T-helper 9 cell (primary cell): Measurements from ENCODE around the gene OSBPL6.
"Not testable (repeated sequence)": the region's sequence is repeated elsewhere in the genome, so short reads cannot be mapped to it uniquely, and the experiment has no call there.

ENCODE experiments used
- DNase-seq: peaks from one replicate; pipeline ENCODE4 v3.0.0-alpha.2; 2020
- total RNA-seq, 2 donors: gene quantifications; one replicate each; lab custom pipeline; 2026; lab: John Stamatoyannopoulos, UW

The OSBPL6 gene
- total RNA-seq, result 0.48 to 3.1 reads per million in 2 donors

DNA sequence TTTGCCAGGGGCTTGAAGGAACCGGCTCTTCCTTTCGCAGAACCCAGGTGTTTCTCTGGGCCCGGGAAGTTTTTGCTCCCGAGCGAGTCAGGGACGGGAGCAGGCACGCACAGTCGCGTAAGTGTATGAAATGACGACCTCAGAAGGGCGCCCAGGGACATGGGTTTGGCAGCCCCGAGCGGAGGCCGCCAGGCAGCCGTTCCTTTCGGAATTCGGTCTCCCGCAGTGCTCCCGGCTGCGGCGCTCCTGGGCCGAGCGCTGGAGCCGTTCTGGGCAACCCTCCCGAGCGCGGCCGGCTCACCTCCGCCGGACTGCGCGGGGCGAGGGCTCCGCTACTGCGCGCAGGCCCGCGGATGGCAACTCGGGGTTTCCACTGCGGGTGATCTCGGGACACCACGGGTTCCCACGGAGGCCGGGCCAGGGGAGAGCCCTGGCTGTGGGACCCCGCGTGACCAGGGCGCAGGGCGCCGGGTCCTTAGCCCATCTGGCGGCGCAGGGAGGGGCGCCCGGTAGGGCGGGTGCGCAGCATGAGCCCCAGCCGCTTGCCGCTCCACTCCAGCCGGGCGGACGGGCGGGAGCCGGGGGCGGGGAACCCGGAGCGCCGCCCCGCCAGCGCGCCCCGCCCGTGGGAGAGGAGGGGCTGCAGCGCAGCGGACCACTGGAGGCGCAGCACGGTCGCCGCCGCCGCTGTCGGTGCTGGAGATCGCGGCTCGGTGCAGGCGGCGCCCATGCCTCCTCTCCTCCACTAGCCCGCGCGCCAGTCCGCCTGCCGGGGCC is at the start of gene OSBPL6:
TSS of gene OSBPL6 (plus strand) at position 690 of the 777 bp plus-strand sequence. CDS start 111,673 bp downstream, outside the sequence.
- DNase-seq, result peak; percentile 37

DNA sequence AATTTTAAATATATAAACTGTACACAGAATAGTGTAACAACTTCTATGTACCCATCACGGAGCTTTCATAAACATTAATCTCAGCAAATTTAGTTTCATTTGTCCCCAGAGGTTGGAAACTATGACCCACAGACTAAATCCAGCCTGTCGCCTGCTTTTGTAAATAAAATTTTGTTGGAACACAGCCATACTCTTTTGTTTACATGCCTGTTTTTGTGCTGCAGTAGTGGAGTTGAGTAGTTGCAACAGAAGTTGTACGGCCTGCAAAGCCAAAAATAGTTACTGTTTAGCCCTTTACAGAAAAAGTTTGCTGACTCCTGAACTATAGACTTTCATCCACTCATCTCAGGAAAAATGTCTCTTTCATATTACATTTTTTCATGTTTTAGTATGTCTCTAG is 42.3 kb upstream of the OSBPL6 start:
- no peak for DNase-seq

DNA sequence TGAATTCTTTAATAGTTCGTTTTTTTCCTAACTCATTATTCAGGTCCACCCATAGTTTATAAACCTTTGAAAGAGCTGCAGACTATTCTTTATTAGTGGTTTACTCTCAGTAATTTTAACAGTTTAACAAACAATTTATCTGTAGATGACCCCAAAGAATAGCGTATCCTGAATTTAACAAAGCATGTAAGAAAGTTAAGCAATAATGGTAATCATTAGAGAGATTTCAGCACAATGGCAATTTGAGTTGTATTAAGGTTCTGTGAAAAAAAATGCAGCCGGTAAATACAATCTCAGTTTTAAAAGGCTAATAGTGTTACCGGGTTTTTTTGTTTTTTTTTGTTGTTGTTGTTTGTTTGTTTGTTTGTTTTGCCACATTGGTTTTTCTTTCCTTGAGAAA is 41.8 kb upstream of the OSBPL6 start:
- DNase-seq, result no peak

DNA sequence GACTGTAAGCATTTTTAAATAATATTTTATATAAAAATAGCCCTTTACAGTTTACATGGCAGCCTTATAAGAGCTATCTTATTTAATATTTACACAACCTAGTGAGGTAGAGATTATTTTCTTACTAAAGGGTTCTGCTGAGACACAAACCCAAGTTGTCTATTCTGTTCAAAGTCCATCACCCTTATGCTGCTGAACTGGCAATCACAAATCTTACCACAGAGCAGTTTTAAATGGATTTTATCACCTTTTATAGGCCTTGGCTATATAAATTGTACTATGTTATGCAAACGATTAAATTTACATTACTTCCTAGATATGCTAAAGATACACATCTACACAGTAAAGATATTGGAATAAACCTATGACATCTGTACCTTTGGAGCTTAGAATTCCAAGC is 41.3 kb upstream of the OSBPL6 start:
- DNase-seq, result no peak

DNA sequence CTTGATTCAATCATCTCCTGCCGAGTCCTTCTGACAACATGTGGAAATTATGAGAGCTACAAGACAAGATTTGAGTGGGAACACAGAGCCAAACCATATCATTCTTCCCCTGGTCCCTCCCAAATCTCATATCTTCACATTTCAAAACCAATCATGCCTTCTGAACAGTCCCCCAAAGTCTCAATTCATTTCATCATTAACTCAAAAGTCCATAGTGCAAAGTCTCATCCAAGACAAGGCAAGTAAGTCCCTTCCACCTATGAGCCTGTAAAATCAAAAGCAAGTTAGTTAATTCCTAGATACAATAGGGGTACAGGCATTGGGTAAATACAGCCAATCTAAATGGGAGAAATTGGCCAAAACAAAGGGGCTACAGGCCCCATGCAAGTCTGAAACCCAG is 40.4 kb upstream of the OSBPL6 start:
- not testable (repeated sequence) for DNase-seq

DNA sequence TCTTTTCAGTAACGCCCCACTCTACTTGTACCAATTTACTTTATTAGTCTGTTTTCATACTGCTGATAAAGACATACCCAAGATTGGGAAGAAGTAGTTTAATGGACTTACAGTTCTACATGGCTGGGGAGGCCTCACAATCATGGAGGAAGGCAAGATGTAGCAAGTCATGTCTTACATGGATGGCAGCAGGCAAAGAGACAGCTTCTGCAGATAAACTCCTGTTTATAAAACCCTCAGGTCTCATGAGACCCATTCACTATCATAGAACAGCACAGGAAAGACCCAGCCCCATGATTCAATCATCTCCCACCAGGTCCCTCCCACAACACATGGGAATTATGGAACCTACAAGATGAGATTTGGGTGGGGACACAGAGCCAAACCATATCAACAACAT is 38.8 kb upstream of the OSBPL6 start:
- no peak for DNase-seq

DNA sequence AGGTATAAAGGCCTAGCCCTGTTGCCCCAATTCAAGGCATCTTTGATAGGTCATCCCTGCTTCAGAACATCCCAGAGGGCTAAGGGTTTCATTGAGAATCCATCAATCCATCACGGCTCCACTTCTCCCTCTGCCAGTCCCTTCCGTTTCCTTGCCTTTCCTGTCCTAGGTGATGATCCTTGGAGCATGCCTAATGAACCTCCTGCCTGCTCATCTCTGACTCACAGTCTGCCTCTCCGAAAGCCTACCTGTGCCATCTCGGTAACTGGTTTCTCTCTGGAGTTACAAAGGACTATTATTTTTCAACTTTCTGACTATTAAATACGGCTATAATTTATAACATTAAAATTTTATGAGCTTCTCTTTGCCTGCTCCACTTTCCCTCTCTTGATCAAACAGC is 36.7 kb upstream of the OSBPL6 start:
- no peak for DNase-seq

DNA sequence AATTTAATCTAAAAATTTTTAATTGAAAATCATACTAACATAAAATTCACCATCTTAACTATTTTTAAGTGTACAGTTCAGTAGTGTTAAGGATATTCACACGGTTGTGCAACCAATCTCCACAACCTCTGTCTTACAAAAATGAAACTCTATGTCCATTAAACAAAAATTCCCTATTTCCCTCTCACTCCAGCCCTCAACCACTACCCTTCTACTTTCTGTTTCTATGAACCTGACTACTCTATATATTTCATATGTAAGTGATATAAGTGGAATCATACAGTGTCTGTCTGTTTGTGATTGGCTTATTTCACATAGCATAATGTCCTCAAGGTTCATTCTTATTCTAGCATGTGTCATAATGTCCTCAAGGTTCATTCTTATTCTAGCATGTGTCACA is 34.3 kb upstream of the OSBPL6 start:
- DNase-seq, result no peak

DNA sequence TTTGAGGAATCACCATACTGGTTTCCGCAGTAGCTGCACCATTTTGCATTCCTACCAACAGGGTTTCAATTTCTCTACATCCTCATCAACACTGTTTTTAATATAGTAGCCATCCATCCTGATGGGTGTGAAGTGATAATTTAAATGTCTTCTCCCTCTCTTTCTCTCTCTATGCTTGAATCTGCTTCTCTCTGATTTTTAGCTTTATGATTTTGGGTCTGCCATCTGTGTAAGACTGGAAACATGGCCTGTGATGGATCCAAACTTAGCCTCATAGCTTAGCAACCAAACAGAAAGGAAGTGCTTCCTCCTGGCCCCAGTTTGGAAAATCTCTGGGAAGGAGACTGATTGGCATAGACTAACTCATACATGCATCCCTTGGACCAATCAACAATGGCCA is 33.7 kb upstream of the OSBPL6 start:
- DNase-seq, result no peak

DNA sequence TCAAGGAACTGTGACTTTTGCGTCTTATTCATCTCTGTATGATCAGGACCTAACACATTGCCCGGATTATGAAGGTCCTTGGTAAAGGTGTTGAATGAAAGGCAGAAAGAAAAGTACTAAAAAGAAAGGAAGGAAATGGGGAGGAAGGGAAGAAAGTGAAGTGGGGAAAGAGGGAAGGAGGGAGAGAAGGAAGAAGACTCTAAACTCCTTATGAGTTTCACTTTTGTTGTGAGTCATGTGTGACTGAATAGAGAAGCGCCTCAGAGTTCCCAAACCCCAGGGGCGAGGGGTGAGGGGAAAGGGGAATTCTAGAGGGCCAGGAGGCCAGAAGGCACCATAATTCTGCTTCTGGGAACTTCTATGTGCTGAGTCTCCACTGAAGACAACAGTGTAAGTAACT is 30.9 kb upstream of the OSBPL6 start:
- DNase-seq, result no peak

DNA sequence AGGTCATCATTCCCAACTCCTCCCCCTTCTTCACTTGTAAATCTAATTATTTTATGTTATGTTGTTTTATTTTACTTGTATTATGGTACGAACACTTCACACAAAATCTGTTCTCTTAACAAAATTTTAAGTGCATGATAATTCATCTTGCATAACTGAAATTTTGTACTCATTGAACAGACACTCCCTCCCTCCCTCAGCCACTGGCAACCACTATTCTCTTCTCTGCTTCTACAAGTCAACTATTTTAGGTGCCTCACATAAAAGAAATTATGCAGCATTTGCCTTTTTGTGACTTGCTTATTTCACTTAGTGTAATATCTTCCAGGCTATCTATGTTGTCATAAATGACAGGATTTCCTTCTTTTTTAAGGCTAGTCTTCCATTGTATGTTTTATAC is 30.4 kb upstream of the OSBPL6 start:
- no peak for DNase-seq

DNA sequence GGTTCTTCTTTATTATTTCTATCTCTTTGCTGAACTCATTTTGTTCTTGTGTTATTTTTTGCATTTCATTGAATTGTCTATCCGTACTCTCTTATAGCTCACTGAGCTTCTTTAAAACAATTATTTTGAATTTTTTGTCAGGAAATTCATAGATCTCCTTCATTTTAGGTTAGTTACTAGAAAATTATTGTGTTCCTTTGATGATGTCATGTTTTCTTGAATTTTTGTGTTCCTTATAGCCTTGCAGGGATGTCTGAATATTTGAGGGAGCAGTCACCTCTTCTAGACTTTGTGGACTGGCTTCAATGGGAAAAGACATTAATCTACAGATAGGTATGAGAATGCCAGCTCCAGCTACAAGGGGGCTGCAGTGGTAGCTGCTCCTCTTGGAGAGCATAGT is 20.7 kb upstream of the OSBPL6 start:
- no peak for DNase-seq

DNA sequence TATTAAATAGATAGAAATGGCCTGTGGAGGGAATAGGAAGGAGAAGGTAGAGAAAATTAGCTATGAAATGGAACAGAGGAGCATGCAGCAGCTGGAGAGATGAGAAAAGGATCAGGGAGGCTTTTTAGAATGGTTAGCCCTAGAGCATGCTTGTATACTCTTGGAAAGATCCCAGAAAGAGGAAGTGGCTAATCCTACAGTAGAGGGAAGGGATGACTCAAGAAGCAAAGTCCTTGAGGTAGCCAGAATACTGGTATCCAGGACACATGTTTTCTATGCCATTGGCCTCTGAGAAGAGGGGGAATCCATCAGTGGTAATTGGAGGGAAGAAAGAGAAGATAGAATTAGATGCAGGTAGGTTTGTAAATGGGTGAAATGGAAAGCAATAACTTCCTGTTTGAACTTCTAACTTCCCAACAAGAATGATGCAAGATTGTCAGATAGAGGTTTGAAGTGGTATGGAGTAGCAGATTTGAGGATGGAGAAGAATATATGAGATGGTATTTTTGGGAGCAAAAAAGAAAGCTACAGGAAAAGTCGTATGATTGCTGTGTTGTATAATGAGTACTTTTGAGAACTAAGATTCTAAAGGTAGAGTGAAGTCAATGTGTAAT is 17.1 kb upstream of the OSBPL6 start:
- DNase-seq, result no peak

DNA sequence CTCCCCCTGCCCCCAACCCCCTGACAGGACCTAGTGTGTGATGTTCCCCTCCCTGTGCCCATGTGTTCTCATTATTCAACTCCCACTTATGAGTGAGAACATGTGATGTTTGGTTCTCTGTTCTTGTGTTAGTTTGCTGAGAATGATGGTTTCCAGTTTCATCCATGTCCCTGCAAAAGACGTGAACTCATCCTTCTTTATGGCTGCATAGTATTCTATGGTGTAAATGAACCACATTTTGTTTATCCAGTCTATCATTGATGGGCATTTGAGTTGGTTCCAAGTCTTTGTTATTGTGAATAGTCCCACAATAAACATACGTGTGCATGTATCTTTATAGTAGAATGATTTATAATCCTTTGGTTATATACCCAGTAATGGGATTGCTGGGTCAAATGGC is 13.7 kb upstream of the OSBPL6 start:
- DNase-seq, result not testable (repeated sequence)

DNA sequence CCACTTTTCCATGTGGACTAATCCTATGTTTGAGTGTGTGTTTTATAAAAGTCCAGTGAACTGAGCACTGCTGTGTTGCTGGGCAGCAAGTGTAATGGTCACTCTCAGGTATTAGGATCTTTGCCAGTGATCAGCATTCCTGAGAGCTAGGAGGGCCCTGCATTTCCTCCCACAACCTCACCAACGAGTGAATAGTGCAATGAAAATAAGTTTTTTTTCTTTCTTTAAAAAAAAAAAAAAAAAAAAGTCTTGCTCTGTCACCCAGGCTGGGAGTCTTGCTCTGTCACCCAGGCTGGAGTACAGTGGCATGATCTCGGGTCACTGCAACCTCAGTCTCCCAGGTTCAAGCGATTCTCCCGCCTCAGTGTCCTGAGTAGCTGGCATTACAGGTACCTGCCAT is 6.5 kb upstream of the OSBPL6 start:
- no peak for DNase-seq

DNA sequence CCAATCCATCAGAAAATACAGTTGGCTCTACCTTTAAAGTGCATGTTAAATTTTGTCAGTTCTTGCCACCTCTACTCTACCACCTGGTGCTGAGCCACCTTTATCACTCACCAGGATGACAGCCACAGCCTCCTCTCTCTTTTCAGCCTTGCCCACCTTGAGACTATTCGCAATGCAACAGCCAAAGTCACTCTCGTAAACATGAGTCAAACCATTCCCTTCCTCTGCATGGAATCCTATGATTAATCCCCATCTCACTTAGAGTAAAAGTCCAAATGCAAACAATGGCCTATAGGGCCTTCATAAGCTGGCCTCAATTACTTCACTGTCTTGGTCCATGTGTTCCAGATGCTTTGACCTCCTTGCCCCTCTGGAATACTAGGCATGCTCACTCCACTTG is 5.8 kb upstream of the OSBPL6 start:
- DNase-seq, result no peak

DNA sequence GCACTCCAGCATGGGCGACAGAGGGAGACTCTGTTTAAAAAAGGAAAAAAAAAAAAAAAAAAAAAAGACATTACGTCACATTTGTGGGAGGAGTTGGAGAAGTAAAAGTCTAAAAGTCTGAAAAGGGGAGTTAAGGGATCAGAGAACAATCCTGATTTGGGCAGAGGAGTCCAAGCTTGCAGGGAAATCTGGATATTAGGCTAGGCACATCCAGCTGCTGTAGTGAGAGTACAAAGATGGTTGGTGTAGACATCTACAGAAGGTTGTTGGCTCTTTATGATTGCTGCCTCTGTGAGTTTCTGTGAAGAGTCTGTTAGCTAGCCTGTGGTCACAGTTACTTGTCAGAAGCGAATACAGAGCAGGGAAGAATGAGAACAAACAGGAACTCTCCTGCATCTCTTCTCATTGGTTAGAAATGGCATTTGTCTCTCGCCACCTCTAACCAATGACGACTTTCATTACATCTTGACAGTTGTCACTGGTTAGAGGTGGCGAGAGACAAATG is 3.3 kb upstream of the OSBPL6 start:
- DNase-seq, result no peak

DNA sequence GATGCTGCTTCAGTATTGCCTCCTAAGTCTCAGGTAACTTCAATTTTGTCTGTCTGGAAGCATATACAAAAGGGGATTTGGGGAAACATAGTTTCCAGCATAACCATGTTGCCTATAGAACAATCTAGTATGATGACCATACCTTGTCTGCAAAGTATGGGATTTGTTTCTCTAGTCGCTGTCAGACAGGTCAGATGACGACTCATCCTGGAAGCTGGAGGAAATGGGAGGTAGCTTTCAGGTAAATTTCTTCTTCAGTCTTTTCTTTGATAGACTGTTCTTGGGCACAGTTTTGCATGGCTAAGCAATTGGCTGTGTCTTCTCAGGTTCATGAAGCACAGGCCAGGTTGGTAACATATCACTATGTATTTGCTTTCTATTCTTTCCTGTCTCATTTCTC is 2.8 kb upstream of the OSBPL6 start:
- DNase-seq, result no peak

DNA sequence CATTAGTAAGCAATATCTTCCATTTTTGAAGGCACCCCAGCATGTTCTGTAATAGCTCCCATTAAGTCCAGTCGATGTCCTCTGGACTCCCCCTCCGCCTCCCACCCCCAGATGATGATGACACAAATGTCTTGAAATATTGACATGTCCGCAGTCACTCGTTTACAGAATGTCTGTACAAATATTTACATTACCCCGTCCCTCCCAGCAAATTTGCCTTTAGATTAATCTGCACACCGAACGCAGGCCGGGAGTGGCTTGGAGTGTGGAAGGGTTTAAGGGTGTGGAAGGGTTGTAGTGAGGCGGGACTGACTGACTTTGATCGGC is 853 bp upstream of the OSBPL6 start:
- DNase-seq, result no peak

DNA sequence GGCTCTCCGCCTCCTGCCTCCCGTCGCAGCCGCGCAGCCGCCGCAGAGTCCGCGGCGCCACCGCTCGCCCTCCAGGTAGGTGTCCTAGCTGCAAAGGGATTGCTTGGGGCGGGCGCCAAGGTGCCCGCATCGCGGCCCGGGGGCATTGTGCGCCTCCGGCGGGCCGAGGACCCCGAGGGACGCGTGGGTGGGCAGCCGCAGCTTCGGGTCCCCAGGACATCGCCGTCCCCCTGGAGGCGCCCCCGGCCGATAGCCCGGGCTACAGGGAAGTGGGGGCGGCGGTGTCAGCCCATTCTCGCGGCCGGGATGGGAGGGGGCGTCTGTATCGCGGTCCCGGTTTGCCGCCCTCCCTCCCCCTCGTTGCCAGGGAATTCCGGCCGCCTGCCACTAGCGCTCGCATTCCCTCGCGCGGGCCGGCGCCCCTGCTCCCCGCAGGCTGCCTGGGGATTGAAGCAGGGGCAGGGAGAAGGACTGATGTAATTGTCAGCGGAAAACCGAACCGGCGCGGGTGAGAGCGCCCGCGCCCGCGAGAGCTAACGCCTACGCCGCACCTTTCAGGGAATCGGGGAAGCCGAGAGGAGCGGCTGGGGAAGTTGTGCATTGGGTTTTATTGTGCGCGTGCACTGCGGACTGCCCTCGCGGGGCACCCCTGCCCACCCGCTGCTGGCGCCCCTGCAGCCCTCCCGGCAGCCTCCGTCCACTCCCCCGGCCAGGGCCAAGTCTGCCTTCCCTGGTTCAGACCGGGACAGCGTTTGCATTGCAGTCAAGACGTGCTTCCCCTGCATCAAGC is 483 bp downstream of the OSBPL6 start:
- DNase-seq, result peak; percentile 2

DNA sequence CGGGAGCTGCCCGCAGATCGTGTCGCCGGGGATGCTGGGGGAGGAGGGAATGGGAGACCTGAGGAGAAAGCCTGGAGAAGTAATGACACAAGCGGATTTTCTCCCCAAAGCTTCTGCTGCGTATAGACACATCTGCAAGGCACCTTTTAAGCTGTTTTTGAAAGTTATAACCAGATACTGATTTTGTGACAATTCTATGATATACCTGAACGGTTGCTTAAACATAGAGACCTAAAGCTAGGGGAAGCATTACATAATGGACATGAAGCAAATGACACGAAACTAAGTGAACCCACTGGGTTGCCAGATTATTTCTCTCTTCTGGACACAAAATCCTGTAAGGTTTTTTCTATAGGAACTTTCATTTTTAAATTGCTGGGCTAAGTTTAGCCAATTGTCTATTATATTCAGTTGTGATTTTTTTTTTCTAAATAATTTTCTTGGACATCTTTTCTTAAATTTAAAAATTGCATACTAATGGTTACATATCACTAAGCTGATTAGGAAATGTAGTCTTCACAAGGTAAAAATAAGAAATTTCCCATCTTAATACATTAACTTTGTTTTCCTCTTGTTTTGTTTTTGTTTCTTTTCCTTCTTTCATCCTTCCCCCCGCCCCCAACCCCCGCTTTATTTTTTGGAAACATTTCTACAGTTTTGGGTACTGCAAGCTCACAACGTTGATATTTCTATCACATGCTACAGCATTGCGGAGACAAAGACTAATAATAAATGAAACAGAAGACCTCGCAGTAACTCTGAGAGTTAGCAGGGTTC is 1.3 kb downstream of the OSBPL6 start:
- DNase-seq, result no peak

DNA sequence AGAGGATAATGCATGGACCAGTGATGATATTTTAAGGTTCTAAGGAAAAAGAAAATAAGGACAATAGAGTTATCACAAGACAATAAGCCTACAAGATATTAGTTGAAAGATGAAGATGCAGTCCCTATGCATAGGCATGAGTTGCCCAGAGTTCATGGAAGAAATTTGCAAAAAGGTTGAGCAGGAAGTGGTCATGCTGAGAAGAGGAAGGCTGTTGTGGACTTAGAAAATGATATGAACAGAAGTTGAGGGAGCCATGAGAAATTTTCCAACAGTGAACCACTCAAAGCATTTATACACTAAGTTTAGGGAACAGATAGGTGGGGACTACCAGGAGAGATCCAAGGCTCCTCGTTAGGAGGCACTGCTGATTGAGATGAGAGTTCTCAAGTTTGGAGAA is 3.5 kb downstream of the OSBPL6 start:
- no peak for DNase-seq

DNA sequence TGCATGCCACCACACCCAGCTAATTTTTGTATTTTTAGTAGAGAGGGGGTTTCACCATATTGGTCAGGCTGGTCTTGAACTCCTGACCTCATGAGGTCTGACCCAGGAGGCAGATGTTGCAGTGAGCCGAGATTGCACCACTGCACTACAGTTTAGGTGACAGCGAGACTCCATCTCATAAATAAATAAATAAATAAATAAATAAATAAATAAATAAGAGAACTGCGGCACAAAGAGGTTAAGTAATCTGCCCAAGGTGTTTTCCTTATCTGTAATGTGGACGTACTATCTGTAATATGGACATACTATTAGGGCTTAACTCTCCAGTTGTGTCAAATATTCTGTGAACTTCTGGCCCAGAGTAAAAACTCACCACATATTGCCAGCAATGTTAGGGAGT is 4.1 kb downstream of the OSBPL6 start:
- DNase-seq, result not testable (repeated sequence)
